ENCODE results near the gene SSR2.
"Not testable (repeated sequence)": the region's sequence is repeated elsewhere in the genome, so short reads cannot be mapped to it uniquely, and the experiment has no call there.

SSR2 gene

GRCh38 chr1:155989242-155990004 is 31.3 kb downstream of the SSR2 start:
- H3K27ac ChIP-seq (ENCODE audit: low read depth, low read length) = no peak overlapping the region

GRCh38 chr1:155984903-155985645 is 35.7 kb downstream of the SSR2 start:
- H3K4me1 ChIP-seq (ENCODE audit: control insufficient read depth, insufficient read depth, low read length) = peaks cover 36% of the 10 kb centered on the region
- H3K9me3 ChIP-seq (ENCODE audit: control insufficient read depth, insufficient read depth, low read depth, low read length); H3K27me3 ChIP-seq (ENCODE audit: control insufficient read depth, insufficient read depth, low read length); H3K36me3 ChIP-seq (ENCODE audit: control insufficient read depth, insufficient read depth, low read length); H3K27ac ChIP-seq (ENCODE audit: low read depth, low read length); H3K4me3 ChIP-seq (ENCODE audit: low read depth, low read length); H3K9ac ChIP-seq (ENCODE audit: low read length): not testable (repeated sequence)

More at GRCh38 chr1:155989242-155990004, 31.3 kb downstream of the SSR2 start:
- no peaks in the 10 kb centered on the region for H3K27me3 ChIP-seq (ENCODE audit: control insufficient read depth, insufficient read depth, low read length)
- H3K4me3 ChIP-seq (ENCODE audit: low read depth, low read length) = no peak overlapping the region
- peaks cover 6% of the 10 kb centered on the region; the same call in 1 of the 2 replicates for H3K4me1 ChIP-seq (ENCODE audit: control insufficient read depth, insufficient read depth, low read length)
- no peaks in the 10 kb centered on the region for H3K36me3 ChIP-seq (ENCODE audit: control insufficient read depth, insufficient read depth, low read length)
- H3K9ac ChIP-seq (ENCODE audit: low read length) = no peak overlapping the region
- H3K9me3 ChIP-seq (ENCODE audit: control insufficient read depth, insufficient read depth, low read depth, low read length) = no peaks in the 10 kb centered on the region

GRCh38 chr1:155984341-155984740 is 36.4 kb downstream of the SSR2 start:
- Histone ChIP-seq H3K27me3 (ENCODE audit: control insufficient read depth, insufficient read depth, low read length) (no peaks in the 10 kb centered on the region), H3K36me3 (ENCODE audit: control insufficient read depth, insufficient read depth, low read length) (no peaks in the 10 kb centered on the region), H3K4me3 (ENCODE audit: low read depth, low read length) (no peak overlapping the region; the same call in 1 of the 2 replicates), H3K27ac (ENCODE audit: low read depth, low read length) (no peak overlapping the region), H3K9ac (ENCODE audit: low read length) (no peak overlapping the region), H3K4me1 (ENCODE audit: control insufficient read depth, insufficient read depth, low read length) (peaks cover 44% of the 10 kb centered on the region), H3K9me3 (ENCODE audit: control insufficient read depth, insufficient read depth, low read depth, low read length) (no peaks in the 10 kb centered on the region)

DNA sequence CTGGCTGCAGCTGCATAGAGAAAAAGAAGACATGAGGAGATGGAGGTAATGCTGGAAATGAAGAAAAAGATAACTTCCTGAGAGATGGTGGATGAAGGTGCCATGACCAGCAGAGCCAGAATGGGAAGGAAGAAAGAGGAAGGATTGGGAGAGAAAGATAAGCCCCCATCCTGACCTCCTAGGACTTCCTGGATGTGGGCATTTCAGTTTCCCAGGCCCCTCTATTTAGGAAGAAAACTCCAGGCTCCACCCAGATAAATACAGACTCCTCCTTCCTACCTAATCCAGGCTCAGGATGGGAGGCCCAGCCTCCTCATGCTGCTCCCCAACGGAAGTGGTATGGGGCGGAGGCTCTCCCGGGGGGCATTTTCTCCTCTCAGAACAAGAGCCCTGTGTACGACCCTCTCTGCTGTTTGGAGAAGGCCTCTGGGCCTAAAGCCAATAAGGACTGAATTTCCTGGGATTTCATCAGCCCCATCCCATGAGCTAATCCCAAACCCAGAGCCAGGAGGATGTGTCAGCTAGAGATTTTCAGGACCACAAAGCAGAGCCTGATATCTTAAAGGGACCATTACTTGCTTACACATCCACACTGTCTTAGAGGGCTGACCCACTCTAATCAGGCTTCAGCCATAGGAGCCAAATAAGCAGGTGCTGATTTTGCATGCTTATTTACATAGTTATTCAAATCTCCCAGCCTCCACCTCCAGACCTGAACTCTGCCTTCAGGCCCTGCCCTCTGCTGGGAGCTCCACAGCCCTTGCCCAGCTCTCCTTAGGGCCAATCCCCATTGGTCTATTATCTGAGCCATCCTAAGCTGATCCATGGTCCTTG is 37.3 kb downstream of the SSR2 start:
- Histone ChIP-seq H3K9ac (ENCODE audit: low read length) (no peak overlapping the region), H3K9me3 (ENCODE audit: control insufficient read depth, insufficient read depth, low read depth, low read length) (no peaks in the 10 kb centered on the region), H3K36me3 (ENCODE audit: control insufficient read depth, insufficient read depth, low read length) (no peaks in the 10 kb centered on the region), H3K4me3 (ENCODE audit: low read depth, low read length) (no peak overlapping the region), H3K27me3 (ENCODE audit: control insufficient read depth, insufficient read depth, low read length) (no peaks in the 10 kb centered on the region), H3K27ac (ENCODE audit: low read depth, low read length) (no peak overlapping the region), H3K4me1 (ENCODE audit: control insufficient read depth, insufficient read depth, low read length) (peaks cover 42% of the 10 kb centered on the region)

- H3K9me3 ChIP-seq (ENCODE audit: control insufficient read depth, insufficient read depth, low read depth, low read length) = no peaks in the 10 kb centered on the region
- H3K4me3 ChIP-seq (ENCODE audit: low read depth, low read length) = no peak overlapping the region
- H3K4me1 ChIP-seq (ENCODE audit: control insufficient read depth, insufficient read depth, low read length) = peaks cover 45% of the 10 kb centered on the region
- H3K27me3 ChIP-seq (ENCODE audit: control insufficient read depth, insufficient read depth, low read length) = no peaks in the 10 kb centered on the region
- no peaks in the 10 kb centered on the region for H3K36me3 ChIP-seq (ENCODE audit: control insufficient read depth, insufficient read depth, low read length)
- H3K9ac ChIP-seq (ENCODE audit: low read length) = no peak overlapping the region
- no peak overlapping the region for H3K27ac ChIP-seq (ENCODE audit: low read depth, low read length)
Observed at GRCh38 chr1:155982106-155982505, 38.6 kb downstream of the SSR2 start.

DNA sequence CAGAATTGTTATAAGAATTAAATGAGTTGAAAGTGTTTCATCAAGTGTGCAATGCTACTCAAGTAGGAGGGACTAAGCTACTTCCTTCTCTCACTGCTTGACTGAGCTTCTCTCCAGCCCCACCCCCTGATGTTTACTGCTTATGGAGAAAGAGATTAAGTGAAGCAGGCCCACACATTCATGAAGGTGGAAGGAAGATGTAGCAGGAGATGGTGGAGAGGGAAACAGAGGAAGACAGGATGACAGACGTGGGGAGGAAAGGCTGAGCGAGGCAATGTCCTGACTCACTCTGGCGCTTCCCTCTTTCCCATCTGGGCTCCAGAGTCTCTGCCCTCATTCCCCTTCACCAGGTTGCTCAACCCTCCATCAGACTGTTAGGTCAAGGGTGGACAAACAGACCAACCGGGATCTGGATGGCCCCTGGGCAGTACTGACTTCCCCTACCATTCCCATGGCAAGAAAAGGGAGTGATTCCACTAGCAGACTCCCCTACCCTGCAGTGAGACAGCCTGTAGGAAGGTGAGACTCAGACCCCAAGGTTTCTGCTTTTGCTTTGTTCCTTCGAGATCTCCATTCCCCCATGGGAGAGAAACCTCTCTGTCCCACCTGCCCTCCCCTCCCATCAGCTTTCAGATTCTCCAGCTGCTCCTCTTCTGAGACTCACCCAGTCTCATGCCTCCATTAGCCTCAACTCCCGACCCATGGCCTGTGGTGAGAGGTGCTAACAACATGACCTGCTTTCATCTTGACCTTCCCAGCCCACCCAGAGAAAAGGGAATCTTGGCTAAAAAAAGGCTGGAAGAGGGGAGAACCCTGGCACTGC is 39.3 kb downstream of the SSR2 start:
- no peaks in the 10 kb centered on the region for H3K36me3 ChIP-seq (ENCODE audit: control insufficient read depth, insufficient read depth, low read length)
- no peaks in the 10 kb centered on the region for H3K27me3 ChIP-seq (ENCODE audit: control insufficient read depth, insufficient read depth, low read length)
- H3K27ac ChIP-seq (ENCODE audit: low read depth, low read length) = no peak overlapping the region
- no peaks in the 10 kb centered on the region for H3K9me3 ChIP-seq (ENCODE audit: control insufficient read depth, insufficient read depth, low read depth, low read length)
- H3K4me3 ChIP-seq (ENCODE audit: low read depth, low read length) = no peak overlapping the region
- H3K4me1 ChIP-seq (ENCODE audit: control insufficient read depth, insufficient read depth, low read length) = peaks cover 51% of the 10 kb centered on the region
- no peak overlapping the region for H3K9ac ChIP-seq (ENCODE audit: low read length)

DNA sequence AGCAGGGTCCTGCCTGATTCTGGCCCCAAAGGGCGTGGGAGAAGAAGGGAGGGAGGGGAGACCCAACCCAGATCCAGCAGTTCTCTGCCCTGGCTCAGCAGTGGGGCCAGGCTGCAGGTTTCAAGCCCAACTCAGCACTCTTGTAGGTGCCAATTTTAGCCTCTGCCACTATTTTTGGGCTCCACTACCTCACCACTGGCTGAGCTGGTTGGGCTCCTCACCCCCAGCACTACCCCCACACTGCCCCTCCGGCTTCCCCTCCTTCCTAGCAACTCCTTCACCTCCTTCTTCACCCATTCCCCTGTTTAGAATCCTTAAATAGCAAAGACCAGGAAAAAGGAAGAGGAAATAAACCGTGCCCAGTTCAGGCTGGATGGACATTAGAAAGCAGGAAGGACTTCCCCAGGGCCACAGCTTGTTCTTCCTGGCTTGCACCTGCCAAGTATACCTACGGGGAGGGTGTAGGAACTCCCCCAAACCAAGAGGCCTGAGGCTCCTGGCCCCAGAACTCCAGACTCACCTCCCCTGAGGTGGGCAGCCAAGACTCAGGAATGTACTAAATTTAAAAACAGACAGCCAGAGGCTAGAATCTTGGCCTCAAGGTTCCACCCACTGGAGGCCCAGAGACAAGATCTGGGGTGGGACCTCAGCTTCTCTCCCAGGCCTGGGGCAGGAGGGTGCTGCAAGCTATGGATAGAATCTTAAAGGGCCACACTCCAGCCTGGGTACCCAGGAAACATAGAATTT is 41.0 kb downstream of the SSR2 start:
- no peaks in the 10 kb centered on the region for H3K27me3 ChIP-seq (ENCODE audit: control insufficient read depth, insufficient read depth, low read length)
- H3K36me3 ChIP-seq (ENCODE audit: control insufficient read depth, insufficient read depth, low read length) = no peaks in the 10 kb centered on the region
- H3K9ac ChIP-seq (ENCODE audit: low read length) = no peak overlapping the region
- no peak overlapping the region for H3K27ac ChIP-seq (ENCODE audit: low read depth, low read length)
- H3K9me3 ChIP-seq (ENCODE audit: control insufficient read depth, insufficient read depth, low read depth, low read length) = no peaks in the 10 kb centered on the region
- H3K4me3 ChIP-seq (ENCODE audit: low read depth, low read length) = peak overlapping the region; percentile 95
- H3K4me1 ChIP-seq (ENCODE audit: control insufficient read depth, insufficient read depth, low read length) = peaks cover 68% of the 10 kb centered on the region

DNA sequence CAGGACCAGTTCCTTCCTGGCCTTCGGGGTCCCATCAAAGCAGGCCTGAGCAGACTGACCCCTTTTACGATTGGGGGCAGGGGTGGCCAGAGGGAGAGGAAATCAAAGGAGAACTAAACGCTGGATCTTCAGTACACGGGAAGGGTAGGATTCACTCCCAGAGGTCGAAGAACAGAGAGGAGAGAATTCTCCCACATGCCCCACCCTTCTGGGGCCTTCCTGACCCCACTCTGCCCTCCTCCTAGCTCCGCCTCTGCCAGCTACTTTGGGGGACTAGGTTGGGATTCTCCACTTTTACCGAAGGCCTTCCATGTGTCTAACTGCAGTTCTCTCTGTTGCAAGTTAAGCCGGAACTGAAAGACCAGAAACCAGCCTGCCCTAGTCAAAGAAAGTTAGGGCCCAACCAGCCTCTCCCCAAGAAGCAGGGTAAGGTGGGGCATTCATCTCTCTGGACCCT is 41.8 kb downstream of the SSR2 start:
- H3K9me3 ChIP-seq (ENCODE audit: control insufficient read depth, insufficient read depth, low read depth, low read length) = no peaks in the 10 kb centered on the region
- no peaks in the 10 kb centered on the region for H3K36me3 ChIP-seq (ENCODE audit: control insufficient read depth, insufficient read depth, low read length)
- H3K9ac ChIP-seq (ENCODE audit: low read length) = peak overlapping the region; percentile 94
- peak overlapping the region; percentile 95 for H3K4me3 ChIP-seq (ENCODE audit: low read depth, low read length)
- peaks cover 72% of the 10 kb centered on the region for H3K4me1 ChIP-seq (ENCODE audit: control insufficient read depth, insufficient read depth, low read length)
- H3K27ac ChIP-seq (ENCODE audit: low read depth, low read length) = peak overlapping the region; percentile 92; the same call in 1 of the 2 replicates
- H3K27me3 ChIP-seq (ENCODE audit: control insufficient read depth, insufficient read depth, low read length) = no peaks in the 10 kb centered on the region

- Histone ChIP-seq H3K4me3 (ENCODE audit: low read depth, low read length) (peak within 1 kb of the TSS; percentile 95), H3K27ac (ENCODE audit: low read depth, low read length) (peak within 1 kb of the TSS; percentile 92), H3K36me3 (ENCODE audit: control insufficient read depth, insufficient read depth, low read length) (no peaks in the 10 kb centered on the region), H3K27me3 (ENCODE audit: control insufficient read depth, insufficient read depth, low read length) (no peaks in the 10 kb centered on the region), H3K4me1 (ENCODE audit: control insufficient read depth, insufficient read depth, low read length) (peaks cover 67% of the 10 kb centered on the region), H3K9me3 (ENCODE audit: control insufficient read depth, insufficient read depth, low read depth, low read length) (no peaks in the 10 kb centered on the region), H3K9ac (ENCODE audit: low read length) (peak within 1 kb of the TSS; percentile 94)
Observed at GRCh38 chr1:155978325-155978972, 42.3 kb downstream of the SSR2 start, which contains the start of gene ARHGEF2. Gene ARHGEF2, minus strand, starts transcription at chr1:155978547. Its CDS starts 120 bp downstream, at chr1:155978427.

All from HUES6 (cell line).